Stimulated activated CD4-positive, alpha-beta T cell treated with anti-CD3 and anti-CD28 coated beads, TNF-alpha, amount 100 ng/mL, for 4 hours (primary cell): ENCODE data around the gene GDNF.
"Not testable (repeated sequence)": the region's sequence is repeated elsewhere in the genome, so short reads cannot be mapped to it uniquely, and the experiment has no call there.

ENCODE experiments used
- DNase-seq, 3 experiments: peaks; one replicate each; pipeline ENCODE4 v3.0.0-alpha.2; 2020; ENCODE audit warnings: low read depth in 3 of 3

The GDNF gene, protein sequence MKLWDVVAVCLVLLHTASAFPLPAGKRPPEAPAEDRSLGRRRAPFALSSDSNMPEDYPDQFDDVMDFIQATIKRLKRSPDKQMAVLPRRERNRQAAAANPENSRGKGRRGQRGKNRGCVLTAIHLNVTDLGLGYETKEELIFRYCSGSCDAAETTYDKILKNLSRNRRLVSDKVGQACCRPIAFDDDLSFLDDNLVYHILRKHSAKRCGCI

DNA sequence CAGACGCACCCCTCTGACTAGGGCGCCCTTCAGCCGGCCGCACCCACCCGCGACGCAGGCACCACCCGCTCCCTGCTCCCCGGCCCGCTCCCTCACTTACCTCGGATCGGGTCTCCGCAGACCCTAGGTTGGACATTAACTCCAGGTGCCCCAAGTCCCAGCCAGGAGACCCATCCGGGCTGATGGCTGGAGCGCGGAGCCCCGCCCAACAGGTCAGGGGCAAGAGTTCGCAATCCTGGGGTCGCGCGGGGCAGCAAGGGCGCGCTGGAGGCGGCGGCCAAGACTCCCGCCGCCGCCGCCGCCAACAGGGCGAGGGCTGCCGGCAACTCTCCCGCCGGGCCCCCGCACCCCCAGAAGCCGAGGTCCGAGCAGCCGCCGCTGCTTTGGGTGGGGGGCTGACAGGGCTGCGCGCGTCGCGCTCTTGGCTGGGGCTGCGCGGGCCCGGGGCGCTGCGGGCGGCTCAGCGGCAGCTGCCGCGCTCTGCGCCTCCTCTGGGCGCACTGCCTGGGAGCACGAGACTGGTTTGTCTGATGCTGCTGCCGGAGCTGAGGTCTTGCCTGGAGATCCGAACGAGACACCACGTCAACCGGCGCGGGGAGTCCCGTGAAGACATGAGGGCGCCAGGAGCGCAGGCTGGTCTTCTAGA is at the start of gene GDNF:
Gene GDNF, minus strand, starts transcription at position 635 of the 646 bp plus-strand sequence. CDS start 5,245 bp downstream, outside the sequence.
- DNase-seq, result no peak

DNA sequence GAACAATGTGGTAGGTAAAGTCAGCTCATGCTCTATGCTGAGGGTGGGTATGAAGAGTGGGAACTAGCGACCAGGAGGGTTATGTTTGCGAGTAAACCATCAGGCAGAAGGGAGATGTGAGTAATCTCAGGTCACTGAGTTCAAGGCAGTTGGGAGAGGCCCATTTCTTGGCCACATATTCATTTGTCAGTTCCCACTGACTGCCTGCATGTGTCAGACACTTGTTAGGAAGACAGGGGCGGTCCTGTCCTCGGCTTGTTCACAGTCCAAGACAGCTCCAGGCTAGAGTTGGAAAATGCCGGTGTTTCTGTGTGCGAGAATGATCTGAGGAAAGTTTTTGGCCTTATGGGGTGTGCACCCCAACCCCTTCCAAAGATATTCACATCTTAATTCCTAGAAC is 48.6 kb upstream of the GDNF start:
- no peak for DNase-seq

DNA sequence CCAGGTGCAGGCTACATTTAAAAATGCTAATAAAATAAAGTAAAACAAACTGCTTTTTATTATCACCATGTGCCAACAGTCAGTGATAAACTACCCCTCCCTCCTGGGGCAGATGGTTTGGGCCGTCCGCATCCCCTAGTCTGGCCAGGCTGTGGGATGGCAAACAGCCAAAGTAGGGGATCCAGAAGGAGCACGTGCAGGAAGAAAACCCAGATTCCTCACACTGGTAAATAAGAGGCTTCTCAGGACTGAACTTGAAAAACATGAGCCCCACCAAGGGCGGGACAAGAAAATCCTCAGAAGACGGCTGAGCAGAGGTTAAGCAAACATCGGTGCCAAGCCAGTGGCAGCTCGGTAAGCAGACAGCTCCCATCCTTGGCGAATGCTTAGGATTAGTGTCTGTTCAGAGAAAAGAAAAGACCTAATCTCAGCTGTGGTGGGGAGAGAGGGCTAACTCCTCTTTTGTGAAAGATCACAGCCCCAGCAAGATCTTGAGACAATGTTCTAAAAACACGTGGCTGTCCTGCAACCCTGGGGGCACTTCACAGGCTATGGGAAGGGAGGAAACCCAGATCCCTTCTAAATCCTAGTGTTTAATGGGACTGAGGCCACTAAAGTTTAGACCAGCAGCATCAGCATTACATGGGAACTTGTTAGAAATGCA is 46.5 kb upstream of the GDNF start:
- no peak for DNase-seq

DNA sequence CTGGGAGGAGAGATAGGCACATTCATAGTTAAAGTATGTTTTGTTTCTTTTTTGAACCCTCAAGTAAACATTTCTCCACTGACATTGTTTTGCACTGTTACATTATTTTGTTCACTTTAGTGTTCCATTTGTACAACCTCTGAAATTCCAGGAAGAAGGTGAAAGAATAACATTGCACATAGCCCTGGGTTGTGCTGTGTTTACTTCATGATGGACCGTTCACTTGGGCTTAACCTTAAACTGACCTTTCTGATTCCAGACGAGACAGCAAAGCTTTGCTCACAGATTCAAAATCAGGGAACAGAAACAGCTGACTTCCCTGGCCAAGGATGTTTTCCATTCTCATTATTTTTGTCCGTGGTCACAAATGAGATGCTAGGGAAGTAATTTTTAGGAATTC is 42.8 kb upstream of the GDNF start:
- no peak for DNase-seq

DNA sequence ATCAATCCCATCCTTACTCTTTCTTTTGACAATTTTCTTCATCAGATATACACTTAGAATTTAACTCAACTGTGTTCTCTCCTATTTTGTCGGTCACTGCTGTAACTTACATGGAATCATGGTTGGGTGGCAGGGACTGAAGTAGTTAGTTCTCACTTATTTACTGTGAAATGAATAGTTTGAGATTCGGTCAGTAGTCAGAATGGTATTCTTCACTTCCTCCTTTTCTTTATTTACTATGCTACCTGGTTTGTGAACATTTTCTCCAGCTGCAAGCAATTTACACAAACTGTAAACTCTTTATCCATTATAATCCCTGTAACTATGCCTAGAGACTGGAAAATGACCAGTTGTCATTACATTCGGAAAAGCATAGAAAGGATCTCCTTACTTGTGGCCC is 41.5 kb upstream of the GDNF start:
- no peak for DNase-seq

DNA sequence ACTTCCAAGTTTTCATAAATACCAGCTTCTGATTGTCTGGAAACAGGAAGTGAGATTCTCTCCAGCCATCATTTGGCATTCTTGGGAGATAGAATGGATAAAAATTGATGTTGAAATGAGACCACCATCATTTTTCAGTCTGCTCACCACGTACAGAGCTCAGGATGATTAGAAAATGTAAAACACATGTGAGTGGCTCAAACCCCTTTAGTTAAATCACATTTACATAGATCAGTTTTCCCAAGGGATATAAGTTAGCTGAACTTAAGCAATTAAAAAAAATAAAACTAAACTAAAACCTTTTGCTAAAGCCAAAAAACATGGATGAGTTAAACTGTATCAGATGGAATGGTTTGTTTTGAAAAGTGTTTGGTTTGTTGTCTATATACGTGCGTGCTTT is 37.1 kb upstream of the GDNF start:
- no peak for DNase-seq

DNA sequence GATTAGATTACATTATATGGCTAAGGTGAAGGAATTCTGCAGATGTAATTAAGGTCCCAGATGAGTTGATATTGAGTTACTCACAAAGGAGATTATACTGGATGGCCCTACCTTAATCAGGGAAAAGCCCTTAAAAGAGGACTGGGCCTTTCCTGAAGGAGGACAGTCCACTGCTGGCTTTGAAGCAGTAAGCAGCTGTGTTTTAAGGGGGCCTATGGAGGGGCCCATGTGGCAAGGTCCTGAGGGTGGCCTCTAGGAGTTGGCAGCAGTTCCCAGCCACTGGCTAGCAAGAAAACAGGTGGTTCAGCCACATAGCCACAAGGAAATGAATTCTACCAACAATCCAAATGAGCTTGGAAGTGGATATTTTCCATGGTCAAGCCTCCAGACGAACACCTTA is 36.4 kb upstream of the GDNF start:
- DNase-seq, result no peak

DNA sequence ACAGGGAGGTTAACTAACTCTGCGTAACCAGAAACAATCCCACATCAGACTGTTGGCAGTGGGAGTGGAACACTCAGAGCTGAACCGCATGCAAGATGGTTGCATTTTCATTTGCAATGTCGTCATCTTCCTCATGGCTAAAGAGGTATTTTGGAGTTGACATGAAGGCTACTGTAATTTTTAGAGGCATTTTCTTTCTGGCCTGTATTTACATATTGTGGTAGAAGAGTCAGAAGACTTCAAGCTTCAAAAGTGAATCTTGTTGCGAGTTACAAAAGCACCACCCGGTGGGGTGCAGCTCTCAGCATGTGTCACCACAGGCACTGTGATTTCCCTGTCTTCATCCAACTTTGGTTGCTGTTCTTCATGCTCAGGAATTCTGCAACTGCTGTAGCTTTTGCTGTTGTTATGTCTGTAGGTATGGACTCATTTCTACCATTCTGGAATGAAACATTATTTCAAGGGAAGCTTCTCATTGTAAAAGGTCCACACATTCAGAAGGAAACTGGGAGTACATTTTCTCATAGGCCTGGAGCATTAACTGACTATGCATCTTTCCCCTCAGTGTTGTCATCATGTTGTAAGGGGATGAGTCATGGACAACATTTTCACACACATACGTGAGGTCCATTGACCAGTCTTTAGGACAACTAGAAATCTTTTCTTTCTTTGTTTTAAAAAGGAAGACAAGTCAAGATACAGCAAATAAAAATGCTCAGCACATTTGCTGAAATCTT is 35.4 kb upstream of the GDNF start:
- no peak for DNase-seq

DNA sequence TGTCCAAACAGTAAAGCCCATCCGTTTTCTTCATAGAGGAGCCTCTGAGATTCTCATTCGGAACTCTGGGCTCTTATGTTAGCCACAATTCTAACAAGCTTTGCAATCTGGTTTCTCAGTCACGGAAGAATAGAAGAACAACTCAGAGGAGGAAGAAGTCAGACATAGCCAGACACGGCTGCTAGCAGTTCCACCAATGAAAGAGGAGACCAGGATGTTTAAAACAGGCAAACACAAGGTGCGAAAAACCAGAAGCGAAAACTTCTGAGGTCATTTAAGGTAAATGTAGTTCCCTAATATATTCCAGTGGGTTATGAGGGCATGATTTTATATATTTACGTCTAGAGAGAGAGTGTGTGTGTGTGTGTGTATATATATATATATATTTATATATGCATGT is 34.1 kb upstream of the GDNF start:
- DNase-seq, result no peak

DNA sequence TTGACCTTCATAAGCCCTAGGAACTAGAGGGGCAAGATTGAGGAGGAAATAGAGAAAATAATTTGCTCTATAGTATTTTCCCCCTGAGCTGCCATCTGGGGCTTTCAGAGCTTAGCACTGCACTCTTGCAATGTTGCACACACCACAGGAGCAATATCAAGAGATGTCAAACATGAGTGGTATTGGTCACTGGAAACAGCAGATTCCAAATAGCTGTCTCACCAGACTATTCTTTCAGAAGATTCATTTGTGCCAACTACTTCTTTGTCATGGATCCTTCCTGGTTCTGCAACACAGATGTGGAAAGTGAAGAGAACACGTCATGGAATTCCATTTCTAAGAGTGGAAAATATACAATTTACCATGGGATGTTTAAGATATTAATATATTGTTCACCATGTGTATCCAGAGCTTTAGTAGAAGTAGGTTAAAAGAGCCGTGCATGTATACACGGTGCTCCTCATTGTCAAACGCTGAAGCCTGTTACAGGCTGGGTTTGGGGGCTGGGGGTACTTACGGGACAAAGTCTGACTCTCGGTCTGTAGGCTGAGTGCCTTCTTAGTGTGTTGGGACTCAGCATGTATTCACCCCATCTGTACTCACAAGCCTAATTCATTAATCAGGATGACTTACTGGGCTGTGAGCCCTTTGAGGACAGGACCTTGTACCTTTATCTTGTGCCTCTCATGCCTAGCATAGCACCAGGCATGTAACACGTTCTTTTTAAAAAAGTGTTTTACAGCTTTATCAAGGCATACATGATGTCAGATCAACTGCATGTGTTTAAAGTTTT is 31.4 kb upstream of the GDNF start:
- DNase-seq, result no peak

DNA sequence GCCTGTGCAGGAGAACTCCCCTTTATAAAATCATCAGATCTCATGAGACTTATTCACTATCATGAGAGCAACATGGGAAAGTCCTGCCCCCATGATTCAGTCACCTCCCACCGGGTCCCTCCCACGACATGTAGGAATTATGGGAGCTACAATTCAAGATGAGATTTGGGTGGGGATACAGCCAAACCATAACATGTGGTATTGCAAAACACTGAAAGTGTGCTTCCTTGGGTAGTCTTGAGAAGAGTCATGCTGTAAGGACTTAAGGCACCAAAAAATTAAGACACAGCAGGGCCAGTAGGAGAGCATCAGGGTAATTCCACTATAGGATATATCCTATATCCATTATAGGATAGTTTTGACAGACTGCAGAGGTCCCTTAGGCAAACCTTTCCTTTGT is 29.4 kb upstream of the GDNF start:
- no peak for DNase-seq

DNA sequence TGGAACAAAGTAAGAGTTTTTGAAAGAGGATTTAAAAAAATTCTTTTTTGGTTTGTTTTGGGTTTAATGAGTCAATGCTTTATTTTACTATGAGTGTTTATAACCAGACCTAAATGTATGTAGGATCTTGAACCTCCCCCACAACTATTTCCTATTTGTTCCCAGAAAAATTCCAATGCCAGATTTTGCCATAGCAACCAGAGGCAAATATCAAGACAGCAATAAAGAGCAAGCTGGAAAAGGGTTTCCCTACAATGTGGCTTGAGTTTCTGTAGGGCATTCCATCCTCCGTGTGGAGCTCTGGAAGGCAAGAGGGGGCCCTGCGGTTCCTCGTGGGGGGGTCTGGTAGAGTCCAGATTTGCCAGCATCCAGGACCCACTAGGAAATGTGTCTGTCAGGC is 27.8 kb upstream of the GDNF start:
- DNase-seq, result no peak

DNA sequence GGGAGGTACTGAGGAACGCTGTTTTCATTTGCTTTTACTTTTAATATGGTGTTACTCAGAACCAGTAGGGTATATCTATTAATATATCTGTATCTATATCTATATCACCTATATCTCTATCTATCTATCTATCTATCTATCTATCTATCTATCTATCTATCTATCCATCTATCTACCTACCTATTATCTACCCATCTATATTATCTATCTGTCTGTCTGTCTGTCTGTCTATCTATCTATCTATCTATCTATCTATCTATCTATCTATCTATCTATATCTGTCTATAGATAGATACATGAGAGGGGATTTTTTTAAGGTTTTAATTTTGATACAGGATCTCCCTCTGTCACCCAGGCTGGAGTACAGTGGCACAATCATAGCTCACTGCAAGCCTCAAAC is 23.1 kb upstream of the GDNF start:
- DNase-seq, result not testable (repeated sequence)

DNA sequence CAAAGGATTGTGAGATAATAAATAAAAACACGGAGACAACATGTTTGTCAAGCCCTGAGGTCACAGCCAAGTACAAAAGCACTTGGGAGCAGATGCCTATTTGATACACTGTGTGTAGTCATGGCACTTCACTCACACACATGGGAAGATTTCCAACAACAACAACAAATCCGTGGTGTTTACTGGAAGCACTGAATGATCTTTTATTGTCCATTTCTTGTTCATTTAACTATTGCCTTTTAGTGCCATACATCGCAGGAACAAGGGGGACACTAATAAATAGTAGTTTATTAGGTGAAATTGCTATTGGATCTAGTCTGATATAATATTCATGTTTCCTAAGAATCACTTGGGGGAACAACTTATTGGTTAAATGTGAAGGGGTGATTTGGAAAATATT is 20.4 kb upstream of the GDNF start:
- no peak for DNase-seq

DNA sequence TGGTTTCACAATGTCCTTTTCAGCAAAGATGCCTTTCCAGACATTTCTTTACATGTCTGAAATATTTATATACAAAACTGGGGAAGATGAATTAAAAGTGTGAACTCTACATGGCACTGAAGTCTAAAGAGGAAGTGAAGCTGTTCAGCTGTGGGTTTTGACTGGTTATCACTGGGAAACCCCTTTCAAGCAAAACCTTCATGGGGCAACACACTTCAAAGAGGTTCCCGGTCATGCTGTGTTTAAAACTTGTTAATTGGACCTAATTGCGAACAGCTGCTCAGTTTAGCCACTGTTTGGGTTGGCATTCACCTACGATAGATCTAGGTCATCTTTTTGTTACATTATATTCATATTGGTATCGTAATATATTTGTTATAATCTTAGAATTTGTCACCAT is 20.0 kb upstream of the GDNF start:
- DNase-seq, result no peak

DNA sequence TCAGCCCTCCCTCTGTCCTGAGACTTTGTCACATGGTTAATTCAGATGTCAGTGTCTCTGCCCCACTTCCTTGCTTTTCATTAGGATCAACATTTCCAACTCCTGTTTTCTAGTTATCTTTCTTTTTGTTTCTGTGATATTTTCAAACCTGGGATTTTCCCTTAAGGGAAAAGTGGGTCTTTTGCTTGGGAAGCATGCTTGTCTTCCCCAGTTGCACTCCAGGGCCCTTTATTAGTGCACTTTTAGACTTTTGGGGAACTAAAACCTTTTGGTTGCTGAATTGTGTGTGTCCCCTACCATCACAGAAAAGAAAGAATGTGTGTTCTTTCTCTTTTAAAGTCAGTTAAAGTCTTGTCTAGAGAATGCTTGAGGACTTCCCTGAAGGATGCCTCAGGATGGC is 18.4 kb upstream of the GDNF start:
- DNase-seq, result no peak

DNA sequence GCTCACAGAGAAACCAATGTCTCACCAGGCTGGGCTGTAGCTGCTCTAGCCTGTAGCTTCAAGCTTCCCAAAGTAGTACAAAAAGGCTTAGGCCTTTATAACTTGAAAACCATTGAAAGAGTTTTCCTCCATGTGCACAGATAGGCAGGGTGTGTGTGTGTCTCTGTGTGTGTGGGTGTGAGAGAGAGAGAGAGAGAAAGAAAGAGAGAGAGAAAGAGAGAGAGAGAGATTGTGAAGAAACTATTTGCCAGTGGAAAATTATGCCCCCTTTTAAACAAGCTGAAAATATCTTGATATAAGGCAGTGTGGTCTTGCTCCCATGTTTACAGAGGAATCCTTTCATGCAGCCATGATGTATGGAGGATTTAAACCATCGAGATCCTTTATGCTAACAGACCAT is 17.9 kb upstream of the GDNF start:
- DNase-seq, result no peak

DNA sequence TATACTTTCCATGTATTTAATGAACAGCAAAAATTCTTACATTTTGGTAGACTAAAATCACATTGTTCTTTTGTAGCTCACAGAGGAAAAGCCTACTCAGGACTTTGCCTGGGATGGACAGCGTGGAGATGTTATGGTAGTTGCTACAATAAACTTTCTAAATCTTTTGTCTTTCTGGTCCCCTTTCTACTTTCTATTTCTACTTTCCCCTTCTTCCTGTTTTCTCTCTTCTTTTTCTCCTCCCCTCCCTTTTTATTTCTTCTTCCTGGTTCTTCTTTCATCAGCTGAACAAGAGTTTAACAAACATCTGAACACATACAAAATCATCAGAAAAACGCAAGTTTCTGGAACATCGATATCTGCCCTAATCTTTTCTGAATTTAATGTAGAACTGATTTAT is 15.6 kb upstream of the GDNF start:
- DNase-seq, result no peak

DNA sequence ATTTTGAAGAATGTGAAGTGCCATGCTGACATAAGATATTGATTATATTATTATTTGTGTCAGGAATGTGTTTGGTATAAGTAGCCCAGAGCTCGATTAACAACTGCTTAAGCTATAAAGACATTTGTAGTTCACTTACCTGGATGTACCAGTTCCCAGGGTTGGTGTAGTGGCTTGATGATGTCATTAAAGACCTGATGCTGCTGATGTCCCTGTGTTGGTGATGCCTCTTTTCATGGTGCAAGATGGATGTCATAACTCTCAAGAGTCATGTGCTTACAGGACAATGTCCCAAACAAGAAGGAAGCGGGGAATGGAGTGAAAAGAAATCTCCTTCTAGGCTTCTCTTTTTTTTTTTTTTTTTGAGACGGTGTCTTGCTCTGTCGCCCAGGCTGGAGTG is 11.5 kb upstream of the GDNF start:
- no peak for DNase-seq

DNA sequence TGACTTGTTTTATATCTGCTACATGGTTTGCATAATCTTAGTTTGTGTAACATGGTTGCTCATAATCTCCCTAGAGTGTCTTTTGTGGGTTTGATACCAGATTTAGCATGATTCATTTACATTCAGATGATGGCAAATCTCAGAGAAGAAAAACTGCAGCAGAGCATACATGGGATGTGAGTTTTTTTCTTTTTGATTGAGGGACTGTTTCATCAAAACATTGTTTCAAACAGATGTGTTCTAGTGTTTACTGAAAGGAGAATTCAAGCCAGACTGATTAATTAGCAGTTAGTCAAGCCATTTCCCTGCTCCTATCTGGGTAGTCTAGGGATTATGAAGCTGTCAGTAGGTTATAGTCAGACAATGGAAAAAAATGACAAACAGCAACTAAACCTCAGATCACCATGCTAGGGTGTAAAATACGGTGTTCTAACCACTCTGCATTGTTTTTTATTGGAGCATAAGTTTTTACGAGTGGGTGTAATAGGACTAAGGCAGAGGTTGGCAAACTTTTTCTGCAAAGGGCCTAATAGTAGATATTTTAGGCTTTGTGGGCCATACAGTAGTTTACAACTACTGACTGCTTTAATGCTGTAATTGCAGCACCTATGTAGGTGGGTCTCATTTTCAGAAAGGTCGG is 10.5 kb upstream of the GDNF start:
- no peak for DNase-seq

DNA sequence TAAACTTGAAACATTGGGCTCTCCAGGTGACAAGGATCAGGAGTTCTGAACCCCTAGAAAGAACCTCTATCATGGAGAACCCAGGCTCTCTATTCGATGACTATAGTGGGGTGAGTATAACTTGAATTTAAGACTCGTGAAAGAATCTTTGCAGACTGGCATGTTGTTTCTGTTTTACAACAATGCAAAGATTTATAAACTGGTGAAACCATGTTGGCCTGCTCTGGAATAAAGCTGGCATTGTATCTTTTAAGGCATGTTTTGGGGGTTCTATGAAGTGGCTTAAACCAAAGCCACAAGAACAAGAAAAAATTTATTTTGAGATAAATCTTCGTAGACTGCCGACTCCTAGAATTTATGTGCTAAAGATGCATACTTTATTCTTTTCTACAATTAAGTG is 9.8 kb upstream of the GDNF start:
- DNase-seq, result no peak
